Caco-2 (cell line): ENCODE results near the gene PSMB3. TPM values are rescaled to one million over a fixed set of nuclear protein-coding genes. Genes with fewer than 3 reads are reported as not detected.

Experiments
- BruUV-seq: library from RNA; stranded (reverse); fragments of 400-500 nt; replicated peaks from 2 replicates; lab custom pipeline; 2021; lab: Mats Ljungman, UMichigan
- CTCF ChIA-PET: fragments of 300-600 bp; sonication (Branson Sonifier 250); formaldehyde crosslinking; loops from one replicate; lab custom pipeline; 2022; ENCODE audit warnings: antibody characterized with exemption; lab: Charles Lee
- POLR2A ChIA-PET: fragments of 300-600 bp; sonication (Branson Sonifier 250); formaldehyde crosslinking; loops from one replicate; lab custom pipeline; 2022; ENCODE audit warnings: antibody characterized with exemption; lab: Charles Lee
- DNase-seq, 2 experiments: peaks; one replicate each; pipeline versions ENCODE4 v3.0.0 to v3.0.0-alpha.2; 2020 to 2022
- H3K27me3 ChIP-seq: replicated peaks from 2 replicates; pipeline ENCODE4 v1.6.0; 2011; ENCODE audit warnings: low read length; ENCODE audit not compliant: control insufficient read depth, insufficient read depth
- H3K36me3 ChIP-seq: 2 replicates; pipeline ENCODE4 v1.5.1; 2011; ENCODE audit warnings: low read length; ENCODE audit not compliant: control insufficient read depth, insufficient read depth
- H3K4me1 ChIP-seq: fragments of 250-450 bp; sonication (Bioruptor Pico); 2 replicates; pipeline ENCODE4 v1.5.1; 2020; ENCODE audit warnings: mild to moderate bottlenecking
- H3K4me3 ChIP-seq: 2 replicates; pipeline ENCODE4 v1.5.1; 2011; ENCODE audit warnings: low read depth, mild to moderate bottlenecking, control low read depth, low read length
- H3K9me3 ChIP-seq: fragments of 250-450 bp; sonication (Bioruptor Pico); 2 replicates; pipeline ENCODE4 v1.5.1; 2020; ENCODE audit warnings: mild to moderate bottlenecking, moderate library complexity
- H3K27ac Mint-ChIP-seq: one replicate; pipeline ENCODE4 v1.8.0; 2022; ENCODE audit warnings: mixed read lengths; ENCODE audit not compliant: unreplicated experiment
- H3K27me3 Mint-ChIP-seq: one replicate; pipeline ENCODE4 v1.8.0; 2022; ENCODE audit warnings: mixed read lengths; ENCODE audit not compliant: insufficient read depth, unreplicated experiment
- H3K36me3 Mint-ChIP-seq: one replicate; pipeline ENCODE4 v1.8.0; 2022; ENCODE audit warnings: mild to moderate bottlenecking, mixed read lengths; ENCODE audit not compliant: insufficient read depth, unreplicated experiment
- H3K4me1 Mint-ChIP-seq: one replicate; pipeline ENCODE4 v1.8.0; 2022; ENCODE audit warnings: low read depth, mixed read lengths; ENCODE audit not compliant: unreplicated experiment
- H3K4me3 Mint-ChIP-seq: one replicate; pipeline ENCODE4 v1.8.0; 2022; ENCODE audit warnings: mild to moderate bottlenecking, moderate library complexity, mixed read lengths; ENCODE audit not compliant: unreplicated experiment
- H3K9me3 Mint-ChIP-seq: one replicate; pipeline ENCODE4 v1.8.0; 2022; ENCODE audit warnings: mixed read lengths; ENCODE audit not compliant: unreplicated experiment
- CTCF ChIP-seq, 2 experiments: fragments of 200-600 bp in 1 of 2; IDR thresholded peaks; 1 replicate in 1 of 2; 2 replicates in 1 of 2; pipeline versions ENCODE4 v1.5.1 to v1.8.0; 2011 to 2022; ENCODE audit warnings: antibody characterized with exemption in 1 of 2, control low read depth in 1 of 2, inconsistent platforms in 1 of 2, low read depth in 1 of 2, low read length in 1 of 2, mild to moderate bottlenecking in 1 of 2, moderate library complexity in 1 of 2; ENCODE audit not compliant: insufficient read depth in 1 of 2, severe bottlenecking in 1 of 2, unreplicated experiment in 1 of 2
- intact Hi-C: fragments of 100-400 bp; cut with micrococcal nuclease; formaldehyde crosslinking; loops from one replicate; pipeline ENCODE4 v1.10.0; 2022; ENCODE audit not compliant: unreplicated experiment
- total RNA-seq: library from RNA; stranded (reverse); gene quantifications from 2 replicates; pipeline ENCODE4 v1.2.3, GENCODE V29; 2022

PSMB3 gene
- total RNA-seq, 1 experiment from 2014 or later, result 427 TPM

- no peaks in the 10 kb centered on the region for H3K27me3 Mint-ChIP-seq
- BruUV-seq, result TSS peak; percentile 68
- H3K27me3 ChIP-seq, result no peaks in the 10 kb centered on the region
- H3K36me3 ChIP-seq, result peaks cover 3% of the 10 kb centered on the region
- peak in 1 of 2 experiments; percentile 77 for DNase-seq
- no peak overlapping the region for H3K4me3 Mint-ChIP-seq
- ChIA-PET POLR2A (interaction anchor here (0.6 to 0.7 kb wide), 2 partner anchors 28 to 177 kb away, joined by 3 to 7 read pairs; no protein-coding TSS in a partner anchor), CTCF (interaction anchor here (0.6 to 1.9 kb wide), 25 partner anchors 9 to 1067 kb away, joined by 3 to 19 read pairs (median 4); partner anchors contain the start of genes CWC25, LASP1 and PIP4K2B)
- H3K9me3 Mint-ChIP-seq, result no peaks in the 10 kb centered on the region
- H3K9me3 ChIP-seq, result no peaks in the 10 kb centered on the region
- H3K4me3 ChIP-seq, result no peak overlapping the region
- peaks cover 6% of the 10 kb centered on the region for H3K4me1 Mint-ChIP-seq
- TF ChIP-seq CTCF (IDR thresholded peaks at IDR 0.05; ENCODE audit: insufficient read depth in 1 of 2, low read depth in 1 of 2, low read length in 1 of 2, severe bottlenecking in 1 of 2, unreplicated experiment in 1 of 2), result peak; percentile 93 to 97
- H3K36me3 Mint-ChIP-seq, result peaks cover 94% of the 10 kb centered on the region
- intact Hi-C loops, result loop anchor here (1.0 kb wide), 1 partner anchor 58 kb away; no protein-coding TSS in a partner anchor
- H3K27ac Mint-ChIP-seq, result peak overlapping the region; percentile 34
- H3K4me1 ChIP-seq, result peaks cover 15% of the 10 kb centered on the region
Measured at GRCh38 chr17:38735161-38735997, 17.2 kb upstream of the PSMB3 start.

GRCh38 chr17:38738007-38738662 lies 14.4 kb upstream of the PSMB3 start:
- no peaks in the 10 kb centered on the region for H3K27me3 Mint-ChIP-seq
- DNase-seq, result no peak
- intact Hi-C loops, result no loop called here
- H3K9me3 Mint-ChIP-seq, result no peaks in the 10 kb centered on the region
- no peak overlapping the region for H3K27ac Mint-ChIP-seq
- Histone ChIP-seq H3K4me1 (peaks cover 7% of the 10 kb centered on the region), H3K9me3 (no peaks in the 10 kb centered on the region), H3K4me3 (no peak overlapping the region), H3K36me3 (peaks cover 3% of the 10 kb centered on the region), H3K27me3 (no peaks in the 10 kb centered on the region)
- TF ChIP-seq CTCF (IDR thresholded peaks at IDR 0.05; ENCODE audit: insufficient read depth in 1 of 2, low read depth in 1 of 2, low read length in 1 of 2, severe bottlenecking in 1 of 2, unreplicated experiment in 1 of 2), result no peak
- H3K36me3 Mint-ChIP-seq, result peaks cover 80% of the 10 kb centered on the region
- BruUV-seq, result no TSS peak
- ChIA-PET CTCF (no interaction called here), POLR2A (no interaction called here)
- H3K4me1 Mint-ChIP-seq, result peaks cover 7% of the 10 kb centered on the region
- H3K4me3 Mint-ChIP-seq, result no peak overlapping the region

- Mint-ChIP-seq H3K27ac (no peak overlapping the region), H3K4me3 (no peak overlapping the region), H3K27me3 (no peaks in the 10 kb centered on the region), H3K9me3 (no peaks in the 10 kb centered on the region), H3K4me1 (peaks cover 11% of the 10 kb centered on the region), H3K36me3 (peaks cover 75% of the 10 kb centered on the region)
- no peak for DNase-seq
- Histone ChIP-seq H3K4me1 (peaks cover 6% of the 10 kb centered on the region), H3K4me3 (no peak overlapping the region), H3K27me3 (no peaks in the 10 kb centered on the region), H3K36me3 (peaks cover 3% of the 10 kb centered on the region), H3K9me3 (no peaks in the 10 kb centered on the region)
- ChIA-PET POLR2A (no interaction called here), CTCF (no interaction called here)
- BruUV-seq, result no TSS peak
- intact Hi-C loops, result no loop called here
- no peak for TF ChIP-seq CTCF (IDR thresholded peaks at IDR 0.05; ENCODE audit: insufficient read depth in 1 of 2, low read depth in 1 of 2, low read length in 1 of 2, severe bottlenecking in 1 of 2, unreplicated experiment in 1 of 2)
Measured at GRCh38 chr17:38738686-38739085, 13.9 kb upstream of the PSMB3 start.
